Ascending aorta (tissue), 2 donors: ENCODE measurements around the gene ZMYND8. TPM values are rescaled to one million over a fixed set of nuclear protein-coding genes. Genes with fewer than 3 reads are reported as not detected.

Experiments used
- DNase-seq, 2 donors: peaks; one replicate each; pipeline ENCODE4 v3.0.0-alpha.2; 2019; ENCODE audit warnings: low spot score in 2 of 2
- H3K27ac ChIP-seq, 2 donors: fragments of 200-600 bp; sonication (generic); one replicate each; pipeline ENCODE4 v1.5.1; 2016 to 2017; ENCODE audit warnings: mild to moderate bottlenecking in 1 of 2
- H3K27me3 ChIP-seq: fragments of 200-600 bp; sonication (generic); one replicate; pipeline ENCODE4 v1.5.1; 2017
- H3K36me3 ChIP-seq, 2 donors: fragments of 200-600 bp; sonication (generic); one replicate each; pipeline ENCODE4 v1.5.1; 2016
- H3K4me1 ChIP-seq, 2 donors: fragments of 200-600 bp; sonication (generic); one replicate each; pipeline ENCODE4 v1.5.1; 2016 to 2017; ENCODE audit warnings: mild to moderate bottlenecking in 1 of 2
- H3K4me3 ChIP-seq, 2 donors: fragments of 200-600 bp; sonication (generic); one replicate each; pipeline ENCODE4 v1.5.1; 2016 to 2017; ENCODE audit warnings: mild to moderate bottlenecking in 1 of 2
- H3K9me3 ChIP-seq, 2 donors: fragments of 200-600 bp; sonication (generic); one replicate each; pipeline ENCODE4 v1.5.1; 2016
- CTCF ChIP-seq, 3 experiments: fragments of 200-600 bp in 2 of 3; fragments of 450-650 bp in 1 of 3; sonication (generic) in 2 of 3; IDR thresholded peaks; one replicate each; pipeline ENCODE4 v1.5.1; 2016 to 2019; ENCODE audit warnings: antibody characterized with exemption in 3 of 3, mild to moderate bottlenecking in 1 of 3, moderate library complexity in 1 of 3
- intact Hi-C: fragments of 100-400 bp; cut with DNase I; formaldehyde crosslinking; loops from one replicate; pipeline ENCODE4 v1.15.1; 2023
- total RNA-seq: library from RNA; depleted of rRNA; stranded (reverse); fragments of >200 nt; gene quantifications from one replicate; pipeline ENCODE4 v1.1.0, GENCODE V29; 2016

Gene ZMYND8
- total RNA-seq, 1 donor from 2014 or later = 23.2 TPM

DNA sequence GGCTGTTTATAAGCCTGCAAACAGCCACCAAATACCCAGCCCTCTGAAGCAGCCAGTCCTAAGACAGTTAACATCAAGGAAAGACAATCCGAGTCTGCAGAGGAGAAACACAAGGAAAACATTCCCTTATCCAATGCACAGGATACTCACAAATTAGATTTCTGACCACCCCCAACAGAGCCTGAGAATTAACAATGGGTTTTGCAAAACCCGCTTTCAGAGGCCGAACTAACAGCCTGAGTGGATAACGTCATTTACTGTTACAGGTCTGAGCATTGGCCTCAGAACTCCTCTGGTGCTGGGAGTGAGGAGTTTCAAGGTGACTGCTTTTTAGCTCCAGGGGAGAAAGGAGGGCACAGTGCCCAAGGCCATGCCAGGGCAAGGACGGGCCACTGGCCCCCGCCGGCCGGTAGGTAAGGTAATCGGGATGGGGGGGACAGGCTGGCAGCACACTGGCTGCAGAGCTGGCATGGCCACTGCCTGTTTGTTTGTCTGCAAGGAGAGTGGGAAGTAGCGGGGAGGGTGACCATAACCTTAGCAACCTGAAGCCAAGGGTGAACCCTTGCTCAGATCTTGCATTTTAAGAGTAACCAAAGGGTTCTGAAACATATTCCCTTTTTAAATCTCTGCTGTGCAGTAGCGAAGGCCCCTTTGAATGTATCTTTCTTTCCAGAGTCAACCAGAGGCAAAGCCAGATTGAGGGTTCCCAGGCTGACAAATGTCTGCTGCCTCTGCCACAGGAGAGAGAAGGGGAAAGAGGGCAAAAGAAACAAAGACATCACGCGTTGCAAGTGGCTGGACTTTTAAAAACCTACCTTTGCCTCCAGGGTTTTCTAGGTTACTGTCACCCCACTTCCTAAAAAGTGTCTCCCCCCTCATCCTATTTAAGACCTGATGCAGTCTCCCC is 3.9 kb downstream of the ZMYND8 start:
- DNase-seq = no peak
- TF ChIP-seq CTCF (IDR thresholded peaks at IDR 0.05) = no peak
- H3K4me1 ChIP-seq = peaks cover 28 to 93% of the 10 kb centered on the region in 2 donors
- no peaks in the 10 kb centered on the region for H3K27me3 ChIP-seq
- H3K36me3 ChIP-seq = no peaks in the 10 kb centered on the region
- H3K27ac ChIP-seq = peak overlapping the region; percentile 95 to 99
- H3K4me3 ChIP-seq = peak overlapping the region; percentile 23 to 26
- intact Hi-C loops = no loop called here
- no peaks in the 10 kb centered on the region for H3K9me3 ChIP-seq

GRCh38 chr20:47351643-47352331 is 4.7 kb downstream of the ZMYND8 start:
- Histone ChIP-seq H3K27ac (peak overlapping the region; percentile 95 to 99), H3K9me3 (no peaks in the 10 kb centered on the region), H3K4me3 (peak overlapping the region; percentile 10 to 26), H3K4me1 (peaks cover 20 to 85% of the 10 kb centered on the region in 2 donors), H3K36me3 (no peaks in the 10 kb centered on the region), H3K27me3 (no peaks in the 10 kb centered on the region)
- TF ChIP-seq CTCF (IDR thresholded peaks at IDR 0.05) = no peak
- intact Hi-C loops = no loop called here
- DNase-seq = no peak

DNA sequence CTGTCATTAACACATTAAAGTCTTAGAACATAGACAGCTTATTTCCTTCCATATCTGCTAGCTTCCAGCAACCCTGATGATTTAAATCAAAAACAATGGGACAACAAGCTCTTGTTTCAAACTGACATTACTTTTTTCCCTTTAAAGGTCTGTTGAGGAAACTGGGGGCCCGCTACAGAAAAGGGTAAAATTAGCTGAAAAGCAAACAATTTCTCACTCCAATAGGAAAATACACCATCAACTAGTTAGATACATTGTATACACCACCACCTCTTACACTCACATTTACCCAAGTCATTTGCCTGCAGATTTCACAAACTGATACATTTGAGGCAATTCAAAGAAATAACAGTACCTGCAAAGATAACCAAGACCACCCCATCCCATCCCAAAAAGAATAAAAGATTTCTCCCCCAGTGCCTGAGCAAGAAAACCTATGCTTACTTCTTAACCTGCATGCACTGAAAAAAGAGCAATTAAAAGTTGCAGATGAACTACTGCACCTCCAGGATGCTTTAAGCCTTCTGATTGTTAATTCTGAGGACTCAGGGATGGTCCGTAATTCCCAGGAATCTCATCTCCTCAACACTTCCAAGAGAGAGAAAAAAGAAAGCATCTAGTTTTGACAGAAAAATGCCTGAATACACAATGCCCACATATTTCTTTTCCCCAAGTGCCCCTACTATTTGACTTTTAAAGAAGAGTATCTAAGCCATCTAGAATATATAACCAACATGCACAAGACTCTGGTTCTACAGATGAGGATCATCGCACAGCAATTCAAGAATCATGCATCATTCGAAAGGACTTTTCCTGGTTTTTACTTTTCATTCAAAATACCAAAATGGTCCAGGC is 5.6 kb downstream of the ZMYND8 start:
- H3K4me3 ChIP-seq = peak overlapping the region; percentile 5 to 26
- intact Hi-C loops = no loop called here
- TF ChIP-seq CTCF (IDR thresholded peaks at IDR 0.05) = no peak
- peaks cover 15 to 76% of the 10 kb centered on the region in 2 donors for H3K4me1 ChIP-seq
- H3K36me3 ChIP-seq = no peaks in the 10 kb centered on the region
- H3K27me3 ChIP-seq = no peaks in the 10 kb centered on the region
- peak overlapping the region; percentile 95 to 99 for H3K27ac ChIP-seq
- H3K9me3 ChIP-seq = no peaks in the 10 kb centered on the region
- no peak for DNase-seq

DNA sequence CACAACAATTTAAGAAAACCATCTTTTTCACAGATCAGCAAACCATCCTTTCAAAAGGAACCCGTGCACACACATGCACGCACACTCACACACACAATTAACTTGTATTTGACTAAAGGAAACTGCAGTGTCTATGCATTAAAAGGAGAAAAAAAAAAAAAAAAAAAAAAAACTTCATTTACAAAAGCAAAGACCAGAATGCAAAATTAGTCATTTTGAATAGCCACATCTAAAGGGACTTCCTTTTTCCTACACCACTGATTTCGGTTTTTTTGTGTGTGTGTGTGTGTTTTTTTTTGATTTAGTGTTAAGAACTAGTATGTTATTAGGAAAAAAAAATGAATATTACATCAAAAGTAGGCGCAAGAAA is 6.3 kb downstream of the ZMYND8 start:
- peaks cover 15 to 70% of the 10 kb centered on the region in 2 donors for H3K4me1 ChIP-seq
- no peak for TF ChIP-seq CTCF (IDR thresholded peaks at IDR 0.05)
- no peak overlapping the region for H3K4me3 ChIP-seq
- no peak for DNase-seq
- no peaks in the 10 kb centered on the region for H3K9me3 ChIP-seq
- H3K36me3 ChIP-seq = no peaks in the 10 kb centered on the region
- intact Hi-C loops = no loop called here
- H3K27me3 ChIP-seq = no peaks in the 10 kb centered on the region
- H3K27ac ChIP-seq = peak overlapping the region; percentile 95 to 99

- Histone ChIP-seq H3K36me3 (no peaks in the 10 kb centered on the region), H3K4me3 (peak overlapping the region in 1 of 2 donors; percentile 28), H3K27me3 (no peaks in the 10 kb centered on the region), H3K27ac (peak overlapping the region; percentile 82 to 99), H3K4me1 (peaks cover 12 to 64% of the 10 kb centered on the region in 2 donors), H3K9me3 (no peaks in the 10 kb centered on the region)
- no peak for DNase-seq
- intact Hi-C loops = no loop called here
- no peak for TF ChIP-seq CTCF (IDR thresholded peaks at IDR 0.05)
Measured at GRCh38 chr20:47349365-47350180, 6.9 kb downstream of the ZMYND8 start.
